HUES48 (cell line): Measurements from ENCODE around the gene GALR3.

Experiments
- H3K27ac ChIP-seq: one replicate; pipeline ENCODE4 v1.7.0; 2013; ENCODE audit warnings: low read depth, low read length, inconsistent platforms
- H3K27me3 ChIP-seq: 2 replicates; pipeline ENCODE4 v1.6.1; 2013; ENCODE audit warnings: mild to moderate bottlenecking, low read length; ENCODE audit not compliant: control insufficient read depth, insufficient read depth
- H3K36me3 ChIP-seq: 2 replicates; pipeline ENCODE4 v1.6.1; 2013; ENCODE audit warnings: low read length; ENCODE audit not compliant: control insufficient read depth, insufficient read depth
- H3K4me1 ChIP-seq: 2 replicates; pipeline ENCODE4 v1.6.1; 2013; ENCODE audit warnings: mild to moderate bottlenecking, low read length; ENCODE audit not compliant: control insufficient read depth, insufficient read depth
- H3K4me3 ChIP-seq: 2 replicates; pipeline ENCODE4 v1.5.1; 2013; ENCODE audit warnings: mild to moderate bottlenecking, low read depth, low read length
- H3K9ac ChIP-seq: 2 replicates; pipeline ENCODE4 v1.6.1; 2013; ENCODE audit warnings: mild to moderate bottlenecking, low read depth, low read length, moderate library complexity
- H3K9me3 ChIP-seq: 2 replicates; pipeline ENCODE4 v1.6.1; 2013; ENCODE audit warnings: low read length; ENCODE audit not compliant: control insufficient read depth, insufficient read depth

GALR3 gene

GRCh38 chr22:37803639-37804351, 19.4 kb upstream of the GALR3 start:
- Histone ChIP-seq H3K27me3 (peaks cover 51% of the 10 kb centered on the region), H3K27ac (no peak overlapping the region), H3K9me3 (no peaks in the 10 kb centered on the region), H3K9ac (0 out of 2 replicates have a peak overlapping the region, but pooled peaks have one; percentile 16), H3K36me3 (no peaks in the 10 kb centered on the region), H3K4me1 (peaks cover 27% of the 10 kb centered on the region), H3K4me3 (peak overlapping the region; percentile 86)

GRCh38 chr22:37804352-37804880, 18.8 kb upstream of the GALR3 start:
- peaks cover 27% of the 10 kb centered on the region for H3K4me1 ChIP-seq
- H3K27ac ChIP-seq: no peak overlapping the region
- no peaks in the 10 kb centered on the region for H3K36me3 ChIP-seq
- no peaks in the 10 kb centered on the region for H3K9me3 ChIP-seq
- H3K27me3 ChIP-seq: peaks cover 58% of the 10 kb centered on the region
- peak overlapping the region; percentile 67 for H3K9ac ChIP-seq
- peak overlapping the region; percentile 86 for H3K4me3 ChIP-seq

GRCh38 chr22:37804881-37805809, 18.0 kb upstream of the GALR3 start:
- no peak overlapping the region for H3K27ac ChIP-seq
- no peaks in the 10 kb centered on the region for H3K36me3 ChIP-seq
- H3K9ac ChIP-seq: peak overlapping the region; percentile 67
- peaks cover 58% of the 10 kb centered on the region for H3K27me3 ChIP-seq
- peak overlapping the region; percentile 86 for H3K4me3 ChIP-seq
- H3K4me1 ChIP-seq: peaks cover 27% of the 10 kb centered on the region
- H3K9me3 ChIP-seq: no peaks in the 10 kb centered on the region

GRCh38 chr22:37805810-37806277, 17.3 kb upstream of the GALR3 start:
- H3K36me3 ChIP-seq: no peaks in the 10 kb centered on the region
- peaks cover 27% of the 10 kb centered on the region for H3K4me1 ChIP-seq
- H3K27ac ChIP-seq: no peak overlapping the region
- H3K9me3 ChIP-seq: no peaks in the 10 kb centered on the region
- H3K4me3 ChIP-seq: peak overlapping the region; percentile 86
- no peak overlapping the region; the same call in 1 of the 2 replicates for H3K9ac ChIP-seq
- peaks cover 58% of the 10 kb centered on the region for H3K27me3 ChIP-seq

- Histone ChIP-seq H3K36me3 (no peaks in the 10 kb centered on the region), H3K27ac (no peak overlapping the region), H3K4me1 (peaks cover 27% of the 10 kb centered on the region), H3K9me3 (no peaks in the 10 kb centered on the region), H3K9ac (no peak overlapping the region), H3K27me3 (peaks cover 54% of the 10 kb centered on the region), H3K4me3 (peak overlapping the region; percentile 86)
Measured at GRCh38 chr22:37806409-37807333, 16.5 kb upstream of the GALR3 start.

- Histone ChIP-seq H3K9ac (peak within 1 kb of the TSS; percentile 65), H3K4me3 (peak within 1 kb of the TSS; percentile 86), H3K36me3 (no peaks in the 10 kb centered on the region), H3K27ac (no peak within 1 kb of the TSS), H3K27me3 (peaks cover 54% of the 10 kb centered on the region), H3K4me1 (peaks cover 27% of the 10 kb centered on the region), H3K9me3 (no peaks in the 10 kb centered on the region)
Measured at GRCh38 chr22:37807410-37808293, 15.5 kb upstream of the GALR3 start, which contains the start of gene GCAT. TSS of gene GCAT (plus strand) at chr22:37807934. CDS start at chr22:37807968, 34 bp downstream.

GRCh38 chr22:37808294-37808657, 14.9 kb upstream of the GALR3 start:
- Histone ChIP-seq H3K4me1 (peaks cover 27% of the 10 kb centered on the region), H3K9ac (peak overlapping the region; percentile 65), H3K9me3 (no peaks in the 10 kb centered on the region), H3K27me3 (peaks cover 49% of the 10 kb centered on the region), H3K27ac (no peak overlapping the region), H3K36me3 (no peaks in the 10 kb centered on the region; the same call in 1 of the 2 replicates), H3K4me3 (peak overlapping the region; percentile 86)

- Histone ChIP-seq H3K27me3 (peaks cover 34% of the 10 kb centered on the region), H3K36me3 (peaks cover 3% of the 10 kb centered on the region), H3K4me1 (peaks cover 14% of the 10 kb centered on the region), H3K9me3 (no peaks in the 10 kb centered on the region), H3K9ac (no peak overlapping the region), H3K4me3 (no peak overlapping the region), H3K27ac (no peak overlapping the region)
Measured at GRCh38 chr22:37809672-37810333, 13.4 kb upstream of the GALR3 start.

- Histone ChIP-seq H3K27ac (no peak overlapping the region), H3K9ac (no peak overlapping the region), H3K27me3 (peaks cover 19% of the 10 kb centered on the region), H3K36me3 (peaks cover 18% of the 10 kb centered on the region), H3K4me3 (no peak overlapping the region), H3K9me3 (no peaks in the 10 kb centered on the region), H3K4me1 (no peaks in the 10 kb centered on the region; the same call in 1 of the 2 replicates)
Measured at GRCh38 chr22:37811867-37812266, 11.3 kb upstream of the GALR3 start.
